Measurements from ENCODE around the gene ABCB11. TPM values are rescaled to one million over a fixed set of nuclear protein-coding genes. Genes with fewer than 3 reads are reported as not detected.

ABCB11 gene
- total and polyA plus RNA-seq, 2 donors (not counting 3 experiments of a cell fraction or from before 2014, with no cell fraction given): 0.22 to 0.44 TPM

DNA sequence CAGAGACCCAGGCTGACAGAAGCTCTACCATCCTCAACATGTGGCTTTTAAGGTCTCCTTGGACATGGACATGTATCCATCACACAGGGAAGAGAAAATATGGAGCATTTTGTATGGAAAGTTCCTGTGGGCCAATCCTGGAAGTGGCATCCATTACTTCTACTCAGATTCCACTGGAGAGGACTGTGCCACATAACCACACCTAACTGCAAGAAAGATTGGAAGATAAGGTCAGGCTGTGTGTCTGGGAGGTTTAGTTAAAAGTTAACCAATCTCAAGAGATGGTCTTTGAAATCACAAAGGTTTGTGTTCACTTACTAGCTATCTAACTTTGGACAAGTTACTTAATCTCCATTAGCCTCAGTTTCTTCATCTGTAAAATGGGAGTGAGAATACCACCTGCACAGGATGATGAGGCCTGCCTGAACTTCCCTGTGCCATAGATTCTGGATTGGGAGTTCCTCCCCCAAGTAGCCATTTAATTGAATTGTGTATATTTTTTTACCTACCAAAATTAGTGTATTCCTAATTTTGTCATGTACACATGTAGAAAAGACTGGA lies 3.9 kb upstream of the ABCB11 start:
- Histone ChIP-seq H4K20me1 (replicated peaks; ENCODE audit: control insufficient read depth, extremely low read depth, insufficient read depth, low read length) (no peaks in the 10 kb centered on the region), H3K27ac (ENCODE audit: insufficient read depth, low read depth, low read length) (no peak overlapping the region), H3K9me3 (replicated peaks; ENCODE audit: control insufficient read depth, insufficient read depth, low read length) (no peaks in the 10 kb centered on the region), H3K4me2 (ENCODE audit: insufficient read depth, low read length) (no peak overlapping the region), H3K36me3 (ENCODE audit: control insufficient read depth in 2 of 2, extremely low read depth in 1 of 2, insufficient read depth in 2 of 2, low read length in 2 of 2) (no peaks in the 10 kb centered on the region), H3K79me2 (ENCODE audit: control insufficient read depth, insufficient read depth, low read length) (no peaks in the 10 kb centered on the region), H3K4me1 (ENCODE audit: control insufficient read depth, extremely low read depth, insufficient read depth, low read length) (no peaks in the 10 kb centered on the region), H3K9ac (replicated peaks; ENCODE audit: extremely low read depth, insufficient read depth, low read length) (no peak overlapping the region), H3K4me3 (replicated peaks in 1 of 3; ENCODE audit: insufficient read depth in 1 of 3, low read depth in 1 of 3, low read length in 3 of 3) (no peak overlapping the region), H2AFZ (ENCODE audit: low read depth, low read length) (no peak overlapping the region), H3K9me1 (replicated peaks; ENCODE audit: control insufficient read depth, extremely low read depth, insufficient read depth, low read length) (no peaks in the 10 kb centered on the region), H3K27me3 (ENCODE audit: control insufficient read depth in 2 of 2, insufficient read depth in 2 of 2, low read length in 2 of 2) (no peaks in the 10 kb centered on the region)
- no peak for DNase-seq (ENCODE audit: low read depth, low spot score)
- dilution Hi-C loops (cut with MboI; ENCODE audit: extremely low pct_ligation_motif_present, low sequenced_read_pairs): no loop called here
- no peak for FAIRE-seq
- CTCF ChIA-PET: no interaction called here
- intact Hi-C loops (cut with micrococcal nuclease): no loop called here
- TF ChIP-seq POLR2A (IDR thresholded peaks at IDR 0.05; ENCODE audit: low read depth, low read length) (no peak), EZH2 (IDR thresholded peaks at IDR 0.05; ENCODE audit: borderline replicate concordance, low read depth, low read length, severe bottlenecking) (no peak), JUN (IDR thresholded peaks at IDR 0.05; ENCODE audit: borderline replicate concordance, insufficient read depth, insufficient read length, low read depth) (no peak), FOS (IDR thresholded peaks at IDR 0.05; ENCODE audit: borderline replicate concordance, insufficient read depth, low read length) (no peak), GATA2 (IDR thresholded peaks at IDR 0.05; ENCODE audit: insufficient read depth, insufficient read length, low read depth, low read length) (no peak), POLR2AphosphoS5 (IDR thresholded peaks at IDR 0.05; ENCODE audit: insufficient read depth, low read depth, low read length) (no peak), MYC (IDR thresholded peaks at IDR 0.05; ENCODE audit: low read depth, low read length) (no peak)
- TF ChIP-seq, protein P1, sequence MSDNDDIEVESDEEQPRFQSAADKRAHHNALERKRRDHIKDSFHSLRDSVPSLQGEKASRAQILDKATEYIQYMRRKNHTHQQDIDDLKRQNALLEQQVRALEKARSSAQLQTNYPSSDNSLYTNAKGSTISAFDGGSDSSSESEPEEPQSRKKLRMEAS (IDR thresholded peaks at IDR 0.05; ENCODE audit: insufficient read depth, insufficient read length): no peak
- TF ChIP-seq, protein P2, sequence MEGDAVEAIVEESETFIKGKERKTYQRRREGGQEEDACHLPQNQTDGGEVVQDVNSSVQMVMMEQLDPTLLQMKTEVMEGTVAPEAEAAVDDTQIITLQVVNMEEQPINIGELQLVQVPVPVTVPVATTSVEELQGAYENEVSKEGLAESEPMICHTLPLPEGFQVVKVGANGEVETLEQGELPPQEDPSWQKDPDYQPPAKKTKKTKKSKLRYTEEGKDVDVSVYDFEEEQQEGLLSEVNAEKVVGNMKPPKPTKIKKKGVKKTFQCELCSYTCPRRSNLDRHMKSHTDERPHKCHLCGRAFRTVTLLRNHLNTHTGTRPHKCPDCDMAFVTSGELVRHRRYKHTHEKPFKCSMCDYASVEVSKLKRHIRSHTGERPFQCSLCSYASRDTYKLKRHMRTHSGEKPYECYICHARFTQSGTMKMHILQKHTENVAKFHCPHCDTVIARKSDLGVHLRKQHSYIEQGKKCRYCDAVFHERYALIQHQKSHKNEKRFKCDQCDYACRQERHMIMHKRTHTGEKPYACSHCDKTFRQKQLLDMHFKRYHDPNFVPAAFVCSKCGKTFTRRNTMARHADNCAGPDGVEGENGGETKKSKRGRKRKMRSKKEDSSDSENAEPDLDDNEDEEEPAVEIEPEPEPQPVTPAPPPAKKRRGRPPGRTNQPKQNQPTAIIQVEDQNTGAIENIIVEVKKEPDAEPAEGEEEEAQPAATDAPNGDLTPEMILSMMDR (IDR thresholded peaks at IDR 0.05; ENCODE audit: extremely low read depth in 1 of 2, insufficient read depth in 1 of 2, low read depth in 1 of 2, low read length in 2 of 2): no peak
- no TSS peak for BruUV-seq (replicated peaks)
- POLR2A ChIA-PET: no interaction called here

All from endothelial cell of umbilical vein (primary cell).